Endothelial cell (in vitro differentiated cells): ENCODE data around the gene TRIM2. TPM values are rescaled to one million over a fixed set of nuclear protein-coding genes. Genes with fewer than 3 reads are reported as not detected.

Source experiments
- DNase-seq: peaks from one replicate; pipeline ENCODE4 v3.0.0; 2021; ENCODE audit warnings: low spot score
- H3K27ac Mint-ChIP-seq: one replicate; pipeline ENCODE4 v1.8.0; 2021; ENCODE audit warnings: mixed read lengths, inconsistent platforms; ENCODE audit not compliant: unreplicated experiment
- H3K27me3 Mint-ChIP-seq: one replicate; pipeline ENCODE4 v1.8.0; 2021; ENCODE audit warnings: mild to moderate bottlenecking, moderate library complexity, mixed read lengths, inconsistent platforms; ENCODE audit not compliant: unreplicated experiment
- H3K36me3 Mint-ChIP-seq: one replicate; pipeline ENCODE4 v1.8.0; 2021; ENCODE audit warnings: mild to moderate bottlenecking, low read depth, mixed read lengths, inconsistent platforms; ENCODE audit not compliant: unreplicated experiment
- H3K4me1 Mint-ChIP-seq: one replicate; pipeline ENCODE4 v1.8.0; 2021; ENCODE audit warnings: mild to moderate bottlenecking, mixed read lengths, inconsistent platforms; ENCODE audit not compliant: unreplicated experiment
- H3K4me3 Mint-ChIP-seq: one replicate; pipeline ENCODE4 v1.8.0; 2021; ENCODE audit warnings: mild to moderate bottlenecking, mixed read lengths, inconsistent platforms; ENCODE audit not compliant: unreplicated experiment
- H3K9me3 Mint-ChIP-seq: one replicate; pipeline ENCODE4 v1.8.0; 2021; ENCODE audit warnings: mixed read lengths, inconsistent platforms; ENCODE audit not compliant: unreplicated experiment
- total RNA-seq: library from RNA; stranded (reverse); fragmentation: NEBNext Ultra II Directional; extraction: Animal tissue kit (Norgen Biotek cat#: 25700); gene quantifications from one replicate; pipeline ENCODE4 v1.2.1, GENCODE V29; 2021; ENCODE audit not compliant: unreplicated experiment
- TF ChIP-seq, protein P1 (sequence below): fragments of 200-600 bp; sonication (generic); IDR thresholded peaks from one replicate; pipeline ENCODE4 v1.5.0; 2021; ENCODE audit warnings: antibody characterized with exemption; ENCODE audit not compliant: unreplicated experiment

The TRIM2 gene
- total RNA-seq, 1 donor from 2014 or later = 15.4 TPM

DNA sequence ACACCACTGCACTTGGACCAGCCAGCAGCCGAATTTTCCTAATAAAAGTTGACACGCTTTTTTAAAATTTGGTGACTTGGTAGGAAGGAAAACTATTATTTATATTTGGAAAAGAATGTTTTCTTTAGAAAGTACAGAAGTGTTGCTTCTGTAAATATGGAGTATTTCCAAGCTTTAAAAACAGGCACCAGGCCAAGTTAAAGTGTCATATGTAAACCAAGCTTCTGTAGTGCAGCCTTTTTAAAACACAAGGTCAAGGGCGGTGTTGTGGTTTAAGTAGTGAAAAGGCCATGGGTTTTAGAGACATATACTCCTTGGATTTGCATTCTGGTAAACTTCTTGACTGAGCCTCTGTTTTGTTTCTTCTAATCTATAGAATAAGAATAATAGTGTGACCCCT is 62.7 kb downstream of the TRIM2 start:
- Mint-ChIP-seq H3K4me1 (no peaks in the 10 kb centered on the region), H3K4me3 (no peak overlapping the region), H3K36me3 (no peaks in the 10 kb centered on the region), H3K27ac (no peak overlapping the region), H3K9me3 (no peaks in the 10 kb centered on the region), H3K27me3 (peaks cover 2% of the 10 kb centered on the region)
- TF ChIP-seq, protein P1, sequence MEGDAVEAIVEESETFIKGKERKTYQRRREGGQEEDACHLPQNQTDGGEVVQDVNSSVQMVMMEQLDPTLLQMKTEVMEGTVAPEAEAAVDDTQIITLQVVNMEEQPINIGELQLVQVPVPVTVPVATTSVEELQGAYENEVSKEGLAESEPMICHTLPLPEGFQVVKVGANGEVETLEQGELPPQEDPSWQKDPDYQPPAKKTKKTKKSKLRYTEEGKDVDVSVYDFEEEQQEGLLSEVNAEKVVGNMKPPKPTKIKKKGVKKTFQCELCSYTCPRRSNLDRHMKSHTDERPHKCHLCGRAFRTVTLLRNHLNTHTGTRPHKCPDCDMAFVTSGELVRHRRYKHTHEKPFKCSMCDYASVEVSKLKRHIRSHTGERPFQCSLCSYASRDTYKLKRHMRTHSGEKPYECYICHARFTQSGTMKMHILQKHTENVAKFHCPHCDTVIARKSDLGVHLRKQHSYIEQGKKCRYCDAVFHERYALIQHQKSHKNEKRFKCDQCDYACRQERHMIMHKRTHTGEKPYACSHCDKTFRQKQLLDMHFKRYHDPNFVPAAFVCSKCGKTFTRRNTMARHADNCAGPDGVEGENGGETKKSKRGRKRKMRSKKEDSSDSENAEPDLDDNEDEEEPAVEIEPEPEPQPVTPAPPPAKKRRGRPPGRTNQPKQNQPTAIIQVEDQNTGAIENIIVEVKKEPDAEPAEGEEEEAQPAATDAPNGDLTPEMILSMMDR = no peak
- no peak for DNase-seq

GRCh38 chr4:153267890-153268289 is 63.6 kb downstream of the TRIM2 start:
- no peak for DNase-seq
- H3K27me3 Mint-ChIP-seq = peaks cover under 1% of the 10 kb centered on the region
- H3K4me3 Mint-ChIP-seq = no peak overlapping the region
- no peak overlapping the region for H3K27ac Mint-ChIP-seq
- TF ChIP-seq, protein P1 = no peak
- H3K9me3 Mint-ChIP-seq = no peaks in the 10 kb centered on the region
- no peaks in the 10 kb centered on the region for H3K36me3 Mint-ChIP-seq
- no peaks in the 10 kb centered on the region for H3K4me1 Mint-ChIP-seq

DNA sequence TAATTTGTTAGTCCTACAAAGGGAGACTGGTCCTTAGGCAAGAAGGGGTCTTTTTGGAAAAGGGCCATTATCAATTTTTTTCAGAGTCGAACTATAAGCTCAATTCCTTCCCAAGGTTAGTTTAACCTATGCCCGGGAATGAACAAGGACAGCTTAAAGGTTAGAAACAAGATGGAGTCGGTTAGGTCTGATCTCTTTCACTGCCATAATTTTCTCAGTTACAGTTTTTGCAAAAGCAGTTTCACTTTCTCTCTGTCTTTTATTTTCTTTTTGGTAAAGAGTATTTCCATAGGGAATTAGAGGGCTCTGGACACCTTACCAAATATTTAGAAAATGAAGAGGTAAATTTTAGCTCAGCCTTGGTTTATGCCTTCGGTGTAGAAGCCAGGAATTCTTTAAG is 64.1 kb downstream of the TRIM2 start:
- no peak for DNase-seq
- Mint-ChIP-seq H3K27ac (no peak overlapping the region), H3K27me3 (no peaks in the 10 kb centered on the region), H3K4me1 (no peaks in the 10 kb centered on the region), H3K36me3 (no peaks in the 10 kb centered on the region), H3K9me3 (no peaks in the 10 kb centered on the region), H3K4me3 (no peak overlapping the region)
- TF ChIP-seq, protein P1 = no peak

- no peak overlapping the region for H3K27ac Mint-ChIP-seq
- H3K9me3 Mint-ChIP-seq = no peaks in the 10 kb centered on the region
- H3K36me3 Mint-ChIP-seq = no peaks in the 10 kb centered on the region
Measured at GRCh38 chr4:153269218-153269990, 65.2 kb downstream of the TRIM2 start.

GRCh38 chr4:153270361-153270760 is 66.1 kb downstream of the TRIM2 start:
- Mint-ChIP-seq H3K4me3 (no peak overlapping the region), H3K4me1 (no peaks in the 10 kb centered on the region), H3K27ac (no peak overlapping the region), H3K9me3 (no peaks in the 10 kb centered on the region), H3K27me3 (peaks cover 3% of the 10 kb centered on the region), H3K36me3 (no peaks in the 10 kb centered on the region)
- DNase-seq = no peak
- TF ChIP-seq, protein P1 = no peak

More at GRCh38 chr4:153269218-153269990, 65.2 kb downstream of the TRIM2 start:
- no peak for DNase-seq
- H3K27me3 Mint-ChIP-seq = peaks cover 3% of the 10 kb centered on the region
- H3K4me3 Mint-ChIP-seq = no peak overlapping the region
- H3K4me1 Mint-ChIP-seq = no peaks in the 10 kb centered on the region
- TF ChIP-seq, protein P1 = no peak
